ENCODE data around the gene BANK1.

BANK1 gene

DNA sequence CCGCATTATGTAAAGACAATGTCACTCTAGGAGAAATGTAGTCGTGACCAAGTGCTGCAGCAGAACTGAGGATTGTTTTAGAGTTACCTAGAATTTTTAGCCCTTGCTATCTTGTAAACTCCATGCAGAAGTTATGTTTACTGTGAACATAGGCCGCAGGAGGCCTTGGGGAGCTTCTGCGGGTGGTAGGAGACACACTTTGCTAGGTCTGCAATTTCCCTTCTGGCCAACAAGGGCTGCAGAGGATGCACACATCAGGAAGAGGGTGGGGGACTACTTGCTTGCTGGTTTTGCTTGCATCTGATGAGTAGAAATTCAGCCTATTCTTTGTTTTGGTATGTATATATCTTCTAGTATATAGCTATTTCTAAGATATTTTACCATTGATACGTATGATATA lies 23.1 kb downstream of the BANK1 start:
- no peak for DNase-seq (ENCODE audit: low read depth in 2 of 2)

DNA sequence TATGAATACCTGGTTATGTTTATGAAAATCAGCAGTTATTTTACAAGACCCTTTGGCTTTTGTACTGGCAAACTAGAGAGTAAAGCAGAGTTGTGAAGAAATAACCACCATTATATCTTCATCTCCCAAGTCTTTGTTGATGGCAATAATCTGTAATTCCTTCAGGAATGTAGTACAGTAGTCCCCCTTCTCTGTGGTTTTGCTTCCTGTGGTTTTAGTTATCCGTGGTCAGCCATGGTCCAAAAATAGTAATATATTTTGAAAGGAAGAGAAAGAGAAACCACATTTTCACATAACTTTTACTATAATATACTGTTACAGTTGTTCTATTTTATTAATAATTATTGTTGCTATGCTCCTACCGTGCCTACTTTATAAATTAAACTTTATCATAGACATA lies 27.8 kb downstream of the BANK1 start:
- DNase-seq (ENCODE audit: low read depth in 2 of 2) = no peak

DNA sequence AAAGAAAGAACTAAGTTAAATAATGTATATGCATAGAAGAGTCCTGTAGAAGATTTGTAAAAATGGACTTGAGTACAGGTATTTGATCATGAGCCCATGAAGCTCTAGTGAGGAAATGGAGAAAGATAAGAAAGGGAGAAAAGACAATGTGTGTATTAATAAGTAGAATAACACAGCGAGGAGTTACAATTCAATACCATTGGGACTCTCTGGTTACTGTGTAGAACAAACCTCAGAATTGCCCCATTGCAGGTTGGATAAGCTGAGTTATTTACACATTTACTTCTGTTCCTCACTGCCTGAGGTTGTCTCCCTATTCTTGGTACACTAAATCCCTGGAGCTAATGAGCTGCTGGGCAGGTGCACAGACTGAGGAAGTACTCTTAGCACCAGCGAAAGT lies 33.3 kb downstream of the BANK1 start:
- no peak for DNase-seq (ENCODE audit: low read depth in 2 of 2)

DNA sequence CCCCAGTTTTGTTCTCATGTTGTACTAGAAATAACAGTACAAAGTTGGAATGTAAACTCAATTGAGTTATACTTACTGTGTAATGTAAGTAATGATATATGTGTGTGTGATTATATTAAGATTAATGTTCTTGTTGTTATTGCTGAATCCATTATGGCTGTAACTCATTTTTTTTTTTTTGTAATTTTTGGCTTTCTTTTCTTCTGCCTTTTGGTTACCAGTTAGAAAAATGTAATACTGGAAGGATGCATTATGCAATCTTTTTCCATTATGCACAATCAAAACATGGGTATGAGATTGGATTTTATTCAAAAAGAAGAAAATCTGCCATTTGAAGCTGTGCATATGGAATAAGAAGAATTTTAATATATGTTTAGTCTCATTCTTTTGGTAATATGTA lies 34.0 kb downstream of the BANK1 start:
- DNase-seq (ENCODE audit: low read depth in 2 of 2) = no peak

DNA sequence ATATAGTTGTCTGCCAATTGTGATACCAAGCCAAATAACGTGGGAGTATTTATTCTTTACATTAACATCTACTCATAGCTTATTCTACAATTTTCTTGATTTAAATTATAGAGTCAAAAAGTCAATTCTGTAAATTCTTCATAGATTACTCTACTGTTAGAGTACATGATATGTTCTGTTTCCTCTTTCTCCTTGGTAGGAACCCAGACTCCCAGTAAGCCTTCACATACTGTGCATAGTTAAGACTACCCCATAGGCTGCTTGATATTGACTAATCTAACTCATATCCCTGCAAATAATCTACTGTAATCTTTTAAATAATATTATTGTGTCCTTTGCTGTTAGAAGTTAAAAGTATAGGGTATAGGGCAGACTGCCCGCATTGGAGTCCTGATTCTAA lies 35.4 kb downstream of the BANK1 start:
- no peak for DNase-seq (ENCODE audit: low read depth in 2 of 2)

DNA sequence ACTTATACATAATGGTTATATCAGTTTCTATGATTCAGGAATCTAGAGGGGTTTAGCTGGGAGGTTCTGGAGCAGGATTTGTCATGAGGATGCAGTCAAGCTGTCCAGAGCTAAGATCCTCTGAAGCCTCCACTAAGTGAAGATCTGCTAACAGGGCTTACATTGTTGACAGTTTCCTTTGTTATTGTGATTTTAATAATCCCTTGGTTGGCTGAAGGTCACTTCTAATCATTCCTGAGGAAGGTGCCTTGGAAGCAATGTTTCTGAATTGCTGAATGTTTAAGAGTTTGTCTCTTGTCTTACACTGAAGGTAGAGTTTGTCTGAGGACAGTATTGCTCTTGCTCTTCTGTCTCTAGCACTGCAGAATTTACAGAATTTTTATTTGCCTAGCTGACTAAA lies 41.3 kb downstream of the BANK1 start:
- no peak for DNase-seq (ENCODE audit: low read depth in 2 of 2)

DNA sequence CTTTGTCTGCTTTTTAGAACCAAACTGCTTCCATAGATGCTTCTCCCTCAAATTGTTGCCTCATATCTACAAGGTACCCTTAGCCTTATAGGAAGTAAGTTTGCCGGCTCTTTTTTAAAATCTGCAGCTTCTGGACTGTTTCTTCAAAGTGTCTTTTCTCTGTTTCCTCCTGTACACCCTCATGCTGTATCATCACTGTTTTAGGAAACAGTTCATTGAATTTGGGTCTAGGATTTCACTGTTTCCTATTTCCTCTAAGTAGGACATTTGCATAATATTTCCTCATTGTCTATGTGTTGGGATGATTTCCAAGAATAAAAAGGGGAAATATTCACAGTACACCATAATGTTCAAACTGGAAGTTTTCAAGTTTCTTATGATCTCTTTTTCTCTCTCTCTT lies 43.0 kb downstream of the BANK1 start:
- DNase-seq (ENCODE audit: low read depth in 2 of 2) = no peak

DNA sequence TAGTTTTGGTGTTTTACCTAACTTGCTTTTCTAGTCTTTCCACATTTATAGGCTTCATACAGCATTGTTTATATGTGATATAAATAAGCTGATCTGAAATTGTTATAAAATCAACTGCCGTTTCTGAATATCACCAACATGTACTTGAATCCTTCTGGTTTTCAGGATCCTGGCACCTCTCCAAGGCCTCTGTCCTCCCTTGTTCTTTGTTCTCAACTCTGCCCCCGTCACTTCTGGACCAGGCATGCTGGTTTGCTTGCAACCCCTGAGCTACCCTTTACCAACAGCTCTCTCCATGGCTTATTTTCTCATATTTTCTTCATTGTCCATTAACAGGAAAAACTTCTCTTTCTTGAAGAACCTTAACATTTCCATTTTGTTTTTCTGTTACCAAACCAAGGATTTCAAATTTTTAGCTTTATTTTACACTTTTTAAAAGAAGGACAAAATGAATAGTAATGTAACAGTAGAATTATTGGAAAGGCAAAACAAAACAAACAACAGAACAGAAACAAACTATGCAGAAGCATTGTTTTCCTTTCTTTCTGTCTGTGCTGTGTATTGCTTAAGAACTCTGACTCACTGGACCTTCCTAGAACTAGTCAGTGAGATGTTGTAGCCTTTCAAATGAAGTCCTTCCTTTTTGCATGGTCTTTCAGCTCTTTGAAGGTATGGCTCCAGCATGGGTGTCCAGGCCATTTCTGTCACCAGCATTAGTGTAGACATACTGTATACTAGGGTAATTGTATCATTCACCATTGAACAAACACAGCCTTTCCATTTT lies 44.8 kb downstream of the BANK1 start:
- DNase-seq (ENCODE audit: low read depth in 2 of 2) = no peak

DNA sequence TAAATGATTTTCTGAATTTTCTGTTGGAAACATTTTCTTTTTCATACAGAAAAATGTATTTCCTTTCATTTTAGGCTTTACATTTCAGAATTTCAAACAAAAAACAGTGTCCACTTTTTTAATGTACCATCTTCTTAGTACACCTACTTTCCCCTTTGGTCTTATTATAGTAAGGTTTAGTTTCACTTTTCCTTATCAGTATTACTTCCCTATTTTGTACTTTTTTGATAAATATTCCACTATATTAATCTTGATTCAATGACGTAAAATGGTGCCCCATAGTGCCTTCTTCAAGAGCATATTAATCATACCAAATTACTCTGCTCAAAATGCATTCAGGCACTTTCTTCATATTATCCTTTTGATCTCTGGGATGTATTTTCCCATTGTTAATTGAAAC lies 52.5 kb downstream of the BANK1 start:
- DNase-seq (ENCODE audit: low read depth in 2 of 2) = no peak

DNA sequence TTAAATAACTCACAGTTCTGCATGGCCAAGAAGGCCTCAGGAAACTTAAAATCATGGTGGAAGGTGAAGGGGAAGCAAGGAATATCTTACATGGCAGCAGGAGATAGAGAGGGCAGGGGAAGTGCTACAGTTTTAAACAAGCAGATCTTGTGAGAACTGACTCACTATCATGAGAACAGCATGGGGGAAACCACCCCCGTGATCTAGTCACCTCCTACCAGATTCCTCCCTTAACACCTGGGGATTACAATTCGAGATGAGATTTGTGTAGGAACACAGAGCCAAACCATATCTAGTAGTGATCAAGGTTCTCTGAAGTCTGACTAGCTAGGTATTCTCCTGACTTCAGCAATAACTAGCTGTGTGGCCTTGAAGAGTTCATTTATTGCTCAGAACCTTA lies 56.0 kb downstream of the BANK1 start:
- no peak for DNase-seq (ENCODE audit: low read depth in 2 of 2)

DNA sequence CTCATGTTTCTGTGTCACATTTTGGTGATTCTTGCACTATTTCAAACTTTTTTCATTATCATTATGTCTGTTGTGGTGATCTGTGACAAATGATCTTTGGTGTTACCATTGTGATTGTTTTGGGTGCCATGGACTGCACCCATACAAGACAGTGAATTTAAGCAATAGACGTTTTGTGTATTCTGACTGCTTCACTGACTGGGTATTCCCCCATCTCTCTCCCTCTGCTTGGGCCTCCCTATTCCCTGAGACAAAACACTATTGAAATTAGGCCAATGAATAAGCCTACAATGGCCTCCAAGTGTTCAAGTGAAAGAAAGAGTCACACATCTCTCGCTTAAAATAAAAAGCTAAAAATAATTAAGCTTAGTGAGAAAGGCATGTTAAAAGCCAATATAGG lies 60.2 kb downstream of the BANK1 start:
- no peak for DNase-seq (ENCODE audit: low read depth in 2 of 2)

DNA sequence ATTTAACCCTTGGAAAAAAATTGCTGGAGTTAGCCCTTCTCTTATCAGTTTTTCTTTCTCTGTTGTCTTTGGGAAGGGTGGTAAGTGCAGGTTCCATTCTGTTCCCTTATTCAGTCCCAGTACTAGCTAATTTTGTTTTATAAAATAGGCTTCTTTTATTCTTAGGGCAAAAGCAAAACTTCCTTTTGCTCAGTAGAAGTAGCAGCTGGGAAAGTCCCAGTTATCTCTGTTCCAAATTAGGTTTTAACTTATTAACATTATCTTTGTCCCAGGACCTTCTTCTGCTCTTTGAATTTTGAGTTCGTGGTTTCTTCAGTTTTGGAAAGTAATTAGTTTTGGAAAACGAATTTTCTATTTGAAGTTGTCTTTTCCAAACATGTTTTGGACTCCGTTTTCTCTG lies 61.1 kb downstream of the BANK1 start:
- DNase-seq (ENCODE audit: low read depth in 2 of 2) = no peak

DNA sequence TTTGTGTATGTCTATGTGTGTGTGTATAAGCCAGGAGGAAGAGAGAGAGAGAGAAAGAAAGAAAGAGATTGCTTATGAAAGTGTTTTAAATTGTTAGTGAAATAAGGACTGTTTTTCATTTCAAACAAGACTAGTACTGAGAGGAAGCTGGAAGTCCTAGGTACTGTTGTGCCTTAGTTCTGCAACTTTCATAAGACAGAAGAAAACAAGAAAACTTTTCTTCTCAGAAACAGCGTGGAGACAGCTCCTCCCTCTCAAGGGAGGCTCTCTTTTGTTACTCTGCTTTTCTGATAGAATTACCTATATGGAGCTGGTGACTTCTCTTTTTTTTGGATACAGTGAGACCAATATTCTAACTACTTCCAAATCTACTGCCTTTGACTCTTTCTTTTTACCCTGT lies 62.5 kb downstream of the BANK1 start:
- DNase-seq (ENCODE audit: low read depth in 2 of 2) = no peak

DNA sequence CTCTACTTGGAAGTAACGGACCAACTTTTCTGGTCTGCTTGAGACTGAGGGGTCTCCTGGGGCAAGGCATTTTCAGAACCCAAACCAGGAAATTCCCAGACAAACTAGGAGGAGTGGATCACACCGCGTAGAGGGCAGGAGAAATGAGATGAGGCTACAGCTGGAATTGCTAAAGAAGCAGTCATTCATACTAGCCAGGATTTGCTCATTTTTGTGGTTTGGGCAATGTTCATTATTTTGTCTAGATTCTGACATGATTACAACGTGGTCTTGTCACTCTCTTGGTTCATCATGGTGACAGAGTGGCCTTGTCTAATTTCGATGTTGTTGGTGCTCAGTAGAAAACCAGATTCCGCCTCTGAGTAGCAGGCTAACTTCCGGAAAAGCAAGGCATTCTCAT lies 63.2 kb downstream of the BANK1 start:
- DNase-seq (ENCODE audit: low read depth in 2 of 2) = no peak

DNA sequence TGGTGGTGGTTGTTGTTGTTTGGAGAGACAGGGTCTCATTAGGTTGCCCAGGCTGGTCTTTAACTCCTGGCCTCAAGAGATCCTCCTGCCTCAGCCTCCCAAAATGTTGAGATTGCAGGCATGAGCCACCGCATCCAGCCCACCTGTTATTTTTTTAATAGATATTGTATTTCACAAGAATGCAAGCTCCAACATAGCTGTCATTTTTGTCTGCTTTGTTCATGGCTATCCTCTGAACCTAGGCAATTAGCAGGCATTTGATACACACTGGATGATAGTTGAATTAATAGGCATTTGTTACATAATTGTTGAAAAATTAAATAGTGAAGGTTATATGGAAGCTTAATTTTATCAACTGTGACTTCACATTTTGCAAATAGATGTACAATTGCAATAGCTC lies 64.7 kb downstream of the BANK1 start:
- no peak for DNase-seq (ENCODE audit: low read depth in 2 of 2)

DNA sequence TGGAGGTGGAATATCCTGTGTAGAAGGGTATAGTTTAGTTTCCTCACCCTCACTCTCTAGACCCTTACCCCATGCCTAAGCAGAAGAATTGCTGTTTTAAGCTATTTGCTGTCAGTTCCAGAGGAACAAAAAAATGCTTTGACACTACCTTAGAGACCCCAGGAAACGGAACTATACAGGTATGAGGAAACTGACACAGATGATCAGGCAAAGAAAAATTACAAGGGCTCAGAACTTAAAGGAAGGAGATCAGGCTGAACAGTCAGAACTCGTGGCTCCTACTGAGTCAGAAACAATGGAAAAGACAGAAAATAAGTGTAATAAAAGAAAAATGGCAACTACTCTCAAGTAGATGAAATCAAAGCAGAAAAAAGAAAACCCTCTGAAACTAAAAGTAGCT lies 65.6 kb downstream of the BANK1 start:
- no peak for DNase-seq (ENCODE audit: low read depth in 2 of 2)

DNA sequence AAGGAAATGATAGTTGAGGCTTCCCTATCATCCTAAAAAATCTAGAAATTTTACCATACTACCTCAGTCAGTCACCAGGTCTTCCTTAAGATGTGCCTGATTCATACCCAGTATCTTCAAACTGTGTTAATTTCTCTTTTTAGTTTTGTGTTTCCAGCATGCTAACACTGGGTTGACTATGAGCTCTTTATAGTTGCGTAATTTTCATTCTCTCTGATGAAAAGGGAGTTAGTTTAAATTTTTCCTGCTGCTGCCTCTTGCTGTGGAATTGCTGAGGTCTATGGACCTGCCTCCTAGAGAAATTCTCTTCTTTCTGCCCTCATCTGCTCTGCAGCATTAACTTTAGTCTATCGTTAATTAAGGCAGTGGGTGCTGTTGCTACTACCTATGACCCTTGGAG lies 66.6 kb downstream of the BANK1 start:
- no peak for DNase-seq (ENCODE audit: low read depth in 2 of 2)

DNA sequence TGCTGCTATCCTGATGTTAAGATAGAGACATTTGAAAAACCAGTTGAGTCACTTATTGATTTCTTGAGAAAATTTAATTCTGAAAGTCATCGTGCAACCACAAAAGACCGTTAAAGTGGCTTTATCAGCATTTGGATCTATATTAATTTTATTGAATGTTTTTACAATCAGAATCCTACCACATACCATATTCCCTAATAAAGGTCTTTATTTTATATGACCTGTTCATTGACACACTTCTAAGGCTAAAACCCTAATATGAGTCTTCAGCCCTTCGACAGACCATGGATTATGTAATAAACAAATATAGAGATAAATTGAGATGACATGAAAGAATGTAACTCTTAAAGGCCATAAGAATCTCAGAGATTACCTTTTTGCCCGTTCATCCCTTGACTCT lies 68.1 kb downstream of the BANK1 start:
- no peak for DNase-seq (ENCODE audit: low read depth in 2 of 2)

DNA sequence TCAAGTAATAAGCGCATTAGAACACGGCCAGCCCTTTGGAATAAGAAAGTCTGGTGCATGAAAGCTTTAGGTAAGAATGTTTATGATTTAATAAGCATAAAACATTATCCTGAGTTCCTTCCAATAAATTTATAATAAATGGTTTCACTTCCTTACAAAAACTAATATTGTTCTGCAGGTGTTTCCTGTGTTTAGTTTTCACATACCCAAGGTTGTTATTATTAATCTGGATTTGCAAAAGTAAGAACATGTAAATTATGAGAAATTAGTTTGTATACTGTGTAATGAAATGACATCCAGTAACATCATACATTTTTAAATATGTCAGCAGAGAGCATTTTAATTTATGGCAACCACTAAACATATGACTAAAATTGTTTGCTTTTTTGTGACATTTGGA lies 72.1 kb downstream of the BANK1 start:
- DNase-seq (ENCODE audit: low read depth in 2 of 2) = no peak

DNA sequence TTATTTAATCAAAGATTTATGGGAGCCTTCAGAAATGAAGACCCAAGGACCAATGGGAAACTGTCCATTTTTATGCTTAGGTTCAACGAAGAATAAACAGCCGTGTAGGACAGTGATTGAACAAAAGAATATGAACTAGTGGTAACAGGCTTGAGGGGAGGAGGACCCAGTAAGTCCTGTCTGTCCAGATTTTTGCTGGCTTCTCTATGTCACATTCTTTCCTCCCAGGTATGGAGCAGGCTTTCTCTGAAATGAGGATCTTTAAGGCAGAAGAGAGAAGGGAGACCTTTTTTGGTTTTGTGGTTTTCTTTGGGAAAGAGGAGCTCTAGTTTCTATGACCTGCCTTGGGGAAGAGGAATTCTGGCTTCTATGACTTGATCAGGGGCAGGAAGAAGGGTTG lies 74.1 kb downstream of the BANK1 start:
- no peak for DNase-seq (ENCODE audit: low read depth in 2 of 2)

DNA sequence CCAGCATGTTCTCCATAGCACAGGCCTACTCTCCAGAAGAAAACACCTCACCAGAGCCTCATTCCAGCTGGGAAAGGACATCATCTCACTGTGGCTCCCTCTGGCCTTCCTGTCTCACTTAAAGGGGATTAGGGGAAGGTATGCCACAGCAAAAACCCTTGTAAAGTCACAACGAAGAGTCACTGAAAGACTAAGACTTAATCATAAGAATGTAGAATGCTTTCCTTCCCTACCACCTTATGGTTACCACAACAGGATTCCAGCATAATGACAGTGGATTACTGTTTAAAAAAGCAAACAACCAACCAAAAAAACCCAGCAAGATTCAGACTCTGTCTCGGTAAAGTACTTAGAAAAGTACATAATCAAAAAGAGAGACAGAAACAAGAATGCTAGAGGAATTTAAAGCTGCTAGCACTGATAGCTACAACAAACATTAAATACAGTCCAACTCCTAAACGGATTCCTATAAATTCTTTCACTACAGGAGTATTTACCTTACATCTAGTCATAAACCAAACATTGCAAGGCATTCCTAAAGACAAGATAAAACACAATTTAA lies 75.1 kb downstream of the BANK1 start:
- DNase-seq (ENCODE audit: low read depth in 2 of 2) = no peak

DNA sequence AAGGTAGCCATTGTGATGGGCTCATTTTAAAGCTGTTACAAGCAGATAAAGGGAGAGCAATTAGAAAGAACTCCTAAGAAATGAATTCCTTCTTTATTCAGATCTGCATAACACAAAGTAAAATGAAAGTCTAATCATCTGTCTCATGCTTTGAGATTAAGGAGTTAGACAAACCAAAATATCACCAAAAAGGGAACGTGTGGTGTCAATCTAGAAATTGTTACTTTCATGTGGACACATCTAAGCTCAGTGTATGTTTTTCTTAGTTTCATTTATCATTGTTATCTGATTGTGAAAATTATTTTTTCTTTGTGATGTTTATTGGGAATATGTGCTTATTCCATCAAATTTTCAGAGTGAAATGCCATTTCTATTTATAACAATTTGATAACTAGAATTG lies 80.3 kb downstream of the BANK1 start:
- no peak for DNase-seq (ENCODE audit: low read depth in 2 of 2)

DNA sequence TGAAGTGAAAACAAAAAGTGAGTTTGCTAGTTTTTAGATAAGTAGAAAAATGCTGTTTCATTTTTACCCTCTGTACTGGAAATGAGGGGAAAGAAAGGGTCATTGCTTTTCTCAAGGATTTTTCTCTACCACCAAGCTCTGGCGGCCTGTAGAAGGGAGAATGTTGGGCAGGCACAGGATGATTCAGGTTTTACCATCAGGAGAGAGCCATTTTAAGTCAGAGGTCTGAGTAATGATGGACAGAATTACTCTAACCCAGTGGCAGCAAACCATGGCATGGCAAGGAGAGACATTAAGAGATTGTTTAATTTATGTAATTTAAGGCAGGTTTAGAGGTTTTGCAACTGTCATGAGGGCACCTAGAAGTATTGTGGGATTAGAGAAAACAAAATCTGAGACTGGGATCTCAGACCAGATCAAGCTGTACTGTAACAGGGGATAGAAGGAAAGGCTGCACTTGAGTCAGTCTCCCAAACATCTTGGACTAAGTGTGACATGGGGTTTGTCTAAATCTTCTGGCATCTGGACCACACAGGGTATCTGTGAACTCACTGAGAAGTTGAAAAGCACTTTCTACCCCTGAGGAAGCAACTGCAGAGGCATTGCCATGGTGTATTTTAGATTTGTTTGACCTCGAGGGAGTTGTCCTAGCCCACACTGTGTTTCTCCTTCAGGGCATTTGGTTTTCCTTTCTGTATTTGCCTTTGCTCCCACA lies 81.6 kb downstream of the BANK1 start:
- DNase-seq (ENCODE audit: low read depth in 2 of 2) = no peak
